Mesodermal cell (in vitro differentiated cells): Measurements from ENCODE around the gene PRODH2.

Source experiments
- H3K27ac ChIP-seq: 2 replicates; pipeline ENCODE4 v1.7.0; 2013; ENCODE audit warnings: mild to moderate bottlenecking, low read depth, low read length, moderate library complexity; ENCODE audit not compliant: severe bottlenecking
- H3K36me3 ChIP-seq: 2 replicates; pipeline ENCODE4 v1.7.1; 2013; ENCODE audit warnings: mild to moderate bottlenecking, low read length, moderate library complexity; ENCODE audit not compliant: control insufficient read depth, insufficient read depth
- H3K4me1 ChIP-seq: one replicate; pipeline ENCODE4 v1.7.1; 2013; ENCODE audit warnings: mild to moderate bottlenecking, low read length; ENCODE audit not compliant: insufficient read depth, control insufficient read depth, poor library complexity, severe bottlenecking
- H3K4me3 ChIP-seq: 2 replicates; pipeline ENCODE4 v1.7.0; 2013; ENCODE audit warnings: low read length, control low read depth, mild to moderate bottlenecking; ENCODE audit not compliant: insufficient read depth, poor library complexity, severe bottlenecking; ENCODE audit errors: extremely low read depth
- H3K9me3 ChIP-seq: 2 replicates; pipeline ENCODE4 v1.7.1; 2013; ENCODE audit warnings: mild to moderate bottlenecking, low read length, moderate library complexity; ENCODE audit not compliant: control insufficient read depth
- WGBS, 2 experiments: methylation state at CpG; one replicate each; pipeline ENCODE4 v1.1.5; 2013; ENCODE audit warnings: missing lambda C conversion rate in 2 of 2; ENCODE audit not compliant: insufficient coverage in 2 of 2; 5-methylcytosine and 5-hydroxymethylcytosine counted together

The PRODH2 gene

DNA sequence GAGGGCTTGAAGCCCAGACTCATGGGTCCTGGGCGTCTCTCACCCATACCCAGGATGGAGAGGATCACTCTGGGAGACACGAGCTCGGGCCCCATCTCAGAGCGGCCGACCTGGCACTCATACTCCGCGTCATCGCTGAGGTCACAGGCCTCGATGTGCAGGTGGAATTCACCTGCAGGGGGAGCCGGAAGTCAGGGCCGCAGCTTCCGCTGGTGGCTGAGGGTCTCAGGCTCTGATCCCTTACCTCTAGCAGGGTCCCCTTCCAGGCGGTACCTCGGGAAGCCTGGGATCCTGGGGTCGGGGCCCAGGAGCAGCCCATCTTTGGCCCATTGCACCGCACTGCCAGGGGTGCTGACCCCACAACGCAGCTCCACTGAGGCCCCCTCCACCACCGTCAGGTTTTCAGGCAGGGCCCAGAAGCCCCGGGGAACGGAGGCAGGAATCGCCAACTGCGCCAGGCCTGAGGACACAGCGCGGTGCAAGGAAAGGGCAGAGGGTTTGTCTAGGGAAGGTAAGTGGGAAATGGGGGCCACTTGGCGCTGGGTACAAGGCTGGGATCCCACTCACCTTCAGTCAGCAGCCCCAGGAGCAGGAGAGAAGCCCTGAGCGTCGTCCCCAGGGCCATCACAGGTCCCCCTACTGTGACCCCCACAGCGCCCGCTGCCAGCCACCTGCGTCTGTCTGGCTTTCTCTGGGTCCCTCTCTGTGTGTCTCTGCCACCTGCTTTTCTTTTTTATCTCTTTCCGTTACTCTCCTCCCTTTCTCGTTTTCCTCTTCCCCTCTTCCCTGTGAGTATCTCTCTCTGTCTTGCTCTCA is 38.8 kb upstream of the PRODH2 start:
- H3K36me3 ChIP-seq = no peaks in the 10 kb centered on the region
- peaks cover 5% of the 10 kb centered on the region for H3K4me1 ChIP-seq
- H3K27ac ChIP-seq = no peak overlapping the region
- WGBS, 2 experiments = 60 to 61% methylated on average over 21 to 27 of the region's 32 CpGs
- H3K9me3 ChIP-seq = no peaks in the 10 kb centered on the region
- no peak overlapping the region for H3K4me3 ChIP-seq

DNA sequence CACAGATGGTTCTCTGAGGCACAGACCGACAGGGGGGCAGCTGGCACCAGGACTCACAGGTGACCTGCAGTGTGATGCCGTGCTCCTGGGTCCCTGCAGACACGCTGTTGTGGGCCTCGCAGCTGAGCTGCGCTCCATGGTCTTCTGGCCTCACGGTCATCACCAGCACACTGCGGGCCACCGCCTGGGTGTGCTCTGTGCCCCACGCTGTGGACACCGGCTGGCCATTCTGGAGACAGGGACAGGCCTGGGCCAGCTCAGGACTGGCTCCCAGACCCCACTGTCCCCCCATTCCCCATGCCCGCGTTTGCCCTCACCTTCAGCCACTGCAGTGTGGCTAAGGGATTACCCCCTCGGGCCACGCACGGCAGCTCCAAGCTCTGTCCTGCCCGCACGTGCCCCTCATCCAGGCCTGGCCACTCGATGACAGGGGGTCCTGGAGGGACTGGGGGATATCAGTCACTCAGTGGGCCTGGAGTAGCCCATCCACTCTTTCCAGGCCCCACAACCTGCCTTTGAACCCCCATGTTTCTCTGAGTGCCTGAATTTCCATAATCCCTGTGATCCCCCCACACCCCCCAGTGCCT is 36.4 kb upstream of the PRODH2 start:
- Histone ChIP-seq H3K27ac (no peak overlapping the region), H3K36me3 (no peaks in the 10 kb centered on the region), H3K9me3 (no peaks in the 10 kb centered on the region), H3K4me3 (no peak overlapping the region), H3K4me1 (peaks cover 3% of the 10 kb centered on the region)
- WGBS, 2 experiments = 86 to 93% methylated on average over 16 to 18 of the region's 18 CpGs

DNA sequence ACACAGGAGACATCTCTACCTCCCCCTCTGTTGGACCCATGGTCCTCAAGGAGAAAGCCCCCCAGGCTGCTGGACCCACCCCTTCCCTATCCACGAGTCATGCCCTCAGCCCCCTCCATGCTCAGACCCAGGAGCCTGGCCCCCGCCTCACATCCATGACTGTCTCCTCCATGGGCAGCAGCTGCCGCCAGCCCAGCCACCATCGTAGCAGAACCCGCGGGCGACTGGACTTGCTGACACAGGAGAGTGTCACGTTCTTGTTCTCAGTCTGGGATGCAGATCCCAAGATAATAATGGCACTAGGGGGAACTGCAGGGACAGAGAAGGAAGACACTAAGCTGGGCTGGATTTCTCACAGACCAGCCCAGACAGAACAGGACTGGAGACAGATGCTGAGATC is 35.8 kb upstream of the PRODH2 start:
- WGBS, 2 experiments = 83 to 84% methylated on average over 8 of the region's 8 CpGs
- Histone ChIP-seq H3K4me1 (peaks cover 3% of the 10 kb centered on the region), H3K4me3 (no peak overlapping the region), H3K27ac (no peak overlapping the region), H3K36me3 (no peaks in the 10 kb centered on the region), H3K9me3 (no peaks in the 10 kb centered on the region)

DNA sequence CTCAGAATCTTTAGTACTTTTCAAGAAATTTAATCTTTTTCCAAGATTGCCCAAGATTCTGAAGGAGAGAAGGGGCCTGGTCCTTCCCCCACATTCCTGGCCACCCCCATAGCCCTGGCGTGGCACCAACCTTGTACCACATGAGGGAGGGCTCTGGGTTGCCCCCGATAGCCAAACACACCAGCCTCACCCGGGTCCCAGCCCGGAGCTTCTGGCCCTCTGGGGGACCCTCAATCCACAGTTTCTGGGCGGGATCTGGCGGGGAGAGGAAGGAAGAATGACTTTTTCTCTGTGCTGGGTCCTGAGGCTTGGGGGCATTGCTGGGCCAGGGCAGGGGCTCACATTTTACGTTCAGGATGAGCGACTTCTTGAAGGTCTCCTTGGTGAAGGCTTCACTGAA is 35.3 kb upstream of the PRODH2 start:
- WGBS, 2 experiments = 79 to 87% methylated on average over 2 to 7 of the region's 8 CpGs
- H3K36me3 ChIP-seq = no peaks in the 10 kb centered on the region
- H3K4me1 ChIP-seq = peaks cover 3% of the 10 kb centered on the region
- no peak overlapping the region for H3K4me3 ChIP-seq
- no peak overlapping the region for H3K27ac ChIP-seq
- H3K9me3 ChIP-seq = no peaks in the 10 kb centered on the region

DNA sequence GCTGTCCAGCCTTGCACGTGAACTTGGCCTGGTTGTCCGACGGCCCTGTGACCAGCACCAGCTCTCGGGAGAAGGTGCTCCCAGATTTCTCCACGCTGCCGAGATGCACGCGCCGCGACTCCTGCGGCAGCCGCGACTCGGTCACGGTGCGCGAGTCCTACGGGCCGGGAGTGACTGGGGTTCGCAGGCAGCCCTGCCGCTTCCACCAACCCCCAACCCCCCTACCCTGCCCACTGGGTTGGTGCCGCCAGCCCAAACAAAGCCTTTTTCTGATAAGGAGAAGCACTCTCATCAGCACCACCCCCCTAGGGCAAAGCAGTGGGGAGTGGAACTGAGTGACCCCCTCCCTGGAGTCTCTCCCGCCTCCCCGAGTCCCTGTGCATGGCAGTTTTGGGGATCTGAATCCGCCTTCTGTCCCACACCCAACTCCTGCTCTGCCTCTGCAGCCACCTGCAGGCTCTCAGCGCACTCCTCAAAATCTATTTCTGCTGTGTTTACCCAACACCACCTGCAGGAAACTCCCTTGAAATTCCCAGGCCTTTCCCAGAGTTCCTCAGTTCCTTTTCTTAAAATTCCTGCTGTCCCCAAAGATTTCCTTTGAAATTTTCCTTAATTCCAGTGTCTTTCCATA is 33.5 kb upstream of the PRODH2 start:
- no peaks in the 10 kb centered on the region for H3K9me3 ChIP-seq
- 4% methylated on average over 21 to 24 of the region's 26 CpGs for WGBS, 2 experiments
- H3K36me3 ChIP-seq = no peaks in the 10 kb centered on the region
- no peak overlapping the region for H3K27ac ChIP-seq
- no peak overlapping the region for H3K4me3 ChIP-seq
- H3K4me1 ChIP-seq = peaks cover 3% of the 10 kb centered on the region

DNA sequence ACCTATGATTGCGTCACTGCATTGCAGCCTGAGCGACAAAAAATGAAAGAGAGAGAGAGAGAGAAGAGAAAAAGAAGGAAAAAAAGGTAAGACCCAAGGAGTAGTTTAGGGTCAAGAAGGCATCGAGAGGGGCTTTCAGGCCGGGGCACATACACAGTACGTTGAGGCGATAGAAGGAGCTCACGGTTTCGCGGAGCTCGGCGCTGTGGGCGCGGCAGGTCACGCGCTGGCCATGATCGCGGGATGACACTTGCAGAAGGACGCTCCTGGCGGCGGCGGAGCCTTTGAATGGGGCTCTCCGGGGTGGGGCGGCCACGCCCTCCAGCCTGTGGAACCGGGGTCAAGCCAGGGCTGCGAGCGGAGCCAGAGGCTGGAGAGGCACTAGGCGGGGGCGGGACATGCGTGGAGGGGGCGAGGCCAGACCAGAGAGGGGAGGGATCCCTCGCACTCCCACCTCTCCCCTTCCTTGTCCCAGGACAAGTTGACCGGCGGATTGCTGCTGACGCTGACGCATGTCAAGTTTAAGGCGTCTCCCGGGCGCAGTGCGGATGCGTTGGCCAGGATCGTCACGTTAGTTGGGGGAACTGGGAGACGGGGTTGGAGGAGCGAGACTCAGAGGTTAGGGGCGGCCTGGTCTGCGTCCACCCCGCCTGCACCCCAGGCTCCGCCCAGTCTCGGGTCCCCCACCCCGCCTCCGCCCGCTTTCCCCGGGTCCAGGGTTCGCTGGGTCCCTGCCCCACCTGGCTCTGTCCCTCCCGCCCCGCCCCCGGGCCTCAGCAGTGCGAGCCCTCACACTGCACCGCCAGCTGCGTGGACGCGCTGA is 32.8 kb upstream of the PRODH2 start:
- 5 to 7% methylated on average over 46 to 50 of the region's 63 CpGs for WGBS, 2 experiments
- H3K4me3 ChIP-seq = no peak overlapping the region
- peaks cover 3% of the 10 kb centered on the region for H3K4me1 ChIP-seq
- H3K36me3 ChIP-seq = no peaks in the 10 kb centered on the region
- no peaks in the 10 kb centered on the region for H3K9me3 ChIP-seq
- H3K27ac ChIP-seq = no peak overlapping the region

DNA sequence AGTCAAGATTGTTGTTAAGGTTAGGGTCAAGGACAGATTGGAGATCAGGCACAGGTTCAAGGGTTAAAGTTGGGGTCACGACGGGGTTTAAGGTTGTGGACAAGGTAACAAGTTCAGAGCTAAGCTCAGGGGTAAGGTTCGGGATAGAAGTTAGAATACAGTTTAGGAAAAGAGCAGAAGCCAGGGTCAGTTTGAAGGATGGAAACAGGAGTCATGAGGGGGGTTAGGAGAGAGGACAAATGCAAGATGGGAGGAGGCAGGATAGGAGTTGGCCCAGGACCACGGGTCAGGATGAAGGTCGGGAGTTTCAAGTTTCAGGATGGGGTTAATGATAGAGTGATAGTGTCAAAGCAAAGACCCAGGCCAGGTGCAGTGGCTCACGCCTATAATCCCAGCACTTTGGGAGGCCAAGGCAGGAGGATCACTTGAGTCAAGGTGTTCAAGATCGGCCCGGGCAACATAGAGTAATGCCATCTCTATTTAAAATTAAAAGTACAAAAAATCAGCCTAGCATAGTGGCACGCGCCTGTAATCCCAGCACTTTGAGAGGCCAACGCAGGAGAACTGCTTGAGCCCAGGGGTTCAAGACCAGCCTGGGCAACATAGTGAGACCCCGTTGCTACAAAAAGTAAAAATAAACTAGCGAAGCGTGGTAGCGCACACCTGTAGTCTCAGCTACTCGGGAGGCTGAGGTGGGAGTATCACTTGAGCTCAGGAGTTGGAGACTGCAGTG is 32.0 kb upstream of the PRODH2 start:
- Histone ChIP-seq H3K36me3 (no peaks in the 10 kb centered on the region), H3K4me1 (peaks cover 3% of the 10 kb centered on the region), H3K4me3 (no peak overlapping the region), H3K27ac (no peak overlapping the region), H3K9me3 (no peaks in the 10 kb centered on the region)
- 67 to 69% methylated on average over 16 of the region's 16 CpGs for WGBS, 2 experiments

DNA sequence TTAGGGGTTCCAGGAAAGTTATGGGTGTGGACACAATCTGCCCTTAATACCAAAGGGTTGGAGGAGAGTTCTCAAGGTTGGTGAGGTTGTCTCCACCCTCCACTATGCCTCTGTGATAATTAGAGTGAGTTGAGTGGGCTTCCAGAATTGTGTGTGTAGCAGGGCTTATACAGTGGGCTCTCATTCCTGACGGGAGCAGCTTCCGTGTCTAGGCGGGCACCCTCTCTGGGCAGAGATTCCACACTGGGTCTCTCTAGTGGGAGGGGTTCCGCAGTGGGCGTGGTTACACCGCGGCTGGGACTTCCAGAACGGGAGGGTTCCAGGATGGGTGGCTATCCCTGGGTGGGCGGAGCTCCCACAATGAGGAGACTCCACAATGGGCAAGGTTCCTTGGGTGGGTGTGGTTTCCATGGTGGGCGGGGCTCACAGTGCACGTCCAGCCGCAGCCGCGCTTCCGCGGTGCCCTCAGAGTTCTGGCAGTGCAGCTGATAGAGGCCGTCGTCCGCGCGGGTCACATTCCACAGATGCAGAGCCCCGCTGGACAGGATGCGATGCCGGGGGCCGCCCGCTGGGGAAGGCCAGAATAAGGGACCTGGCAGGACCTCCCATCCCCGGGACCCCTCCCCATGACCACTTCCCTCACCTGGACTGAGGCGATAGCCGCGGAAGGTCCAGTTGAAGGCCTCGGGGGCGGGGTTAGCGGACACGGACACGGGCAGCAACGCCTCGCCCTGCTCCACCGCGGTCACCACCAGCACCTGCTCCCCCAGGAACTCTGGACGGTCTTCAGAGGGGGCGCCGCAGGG is 31.2 kb upstream of the PRODH2 start:
- H3K4me1 ChIP-seq = peaks cover 3% of the 10 kb centered on the region
- no peaks in the 10 kb centered on the region for H3K36me3 ChIP-seq
- no peak overlapping the region for H3K4me3 ChIP-seq
- 14 to 18% methylated on average over 35 to 37 of the region's 42 CpGs for WGBS, 2 experiments
- H3K27ac ChIP-seq = no peak overlapping the region
- no peaks in the 10 kb centered on the region for H3K9me3 ChIP-seq

DNA sequence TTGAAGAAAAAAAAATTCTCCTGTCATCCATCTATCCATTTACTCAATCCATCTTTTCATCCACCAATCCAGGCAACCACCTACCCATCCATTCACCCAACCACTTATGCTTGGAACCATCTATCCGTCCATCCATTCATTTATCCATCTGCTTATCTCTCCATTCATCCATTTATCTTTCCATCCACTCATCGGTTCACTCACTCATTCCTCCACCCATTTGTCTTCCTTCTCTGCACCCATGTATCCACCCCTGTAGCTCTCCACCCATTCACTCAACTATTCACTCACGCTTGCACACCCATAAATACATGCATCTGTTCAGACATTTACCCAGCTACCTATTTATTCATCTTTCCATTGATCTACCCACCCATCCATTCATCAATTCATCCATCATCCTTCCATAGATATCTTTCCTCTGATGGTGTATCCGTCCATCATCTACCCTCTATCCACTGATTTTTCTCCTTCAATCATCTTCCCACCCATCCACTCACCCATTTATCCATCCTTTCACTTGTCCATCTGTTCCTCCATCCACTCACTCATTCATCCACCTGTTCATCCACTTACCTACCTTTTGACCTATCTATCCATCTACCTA is 30.1 kb upstream of the PRODH2 start:
- 79 to 90% methylated on average over 3 to 4 of the region's 4 CpGs for WGBS, 2 experiments
- Histone ChIP-seq H3K4me1 (peaks cover 3% of the 10 kb centered on the region), H3K27ac (no peak overlapping the region), H3K9me3 (no peaks in the 10 kb centered on the region), H3K36me3 (no peaks in the 10 kb centered on the region), H3K4me3 (no peak overlapping the region)
